Measurements from ENCODE around the gene SCGN.

DNA sequence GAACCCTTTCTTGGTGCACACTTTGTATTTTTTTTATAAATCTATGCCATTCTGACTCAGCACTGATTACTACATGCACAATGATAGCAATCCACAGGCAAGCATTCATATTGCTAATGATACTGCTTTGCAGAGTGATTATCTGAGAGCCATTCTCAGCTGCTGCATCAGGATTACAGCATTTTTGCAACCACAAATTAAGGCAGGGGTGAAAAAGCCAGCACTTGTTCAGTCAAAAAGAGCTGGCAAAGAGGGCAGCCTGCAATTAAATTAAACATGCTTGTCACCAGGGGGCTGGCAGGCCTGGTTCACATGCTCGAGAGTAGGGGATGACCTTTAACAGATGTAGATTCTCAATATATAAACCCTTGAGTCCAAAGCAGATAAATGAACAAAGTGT is 61.8 kb downstream of the SCGN start:
- TF ChIP-seq, protein P1, sequence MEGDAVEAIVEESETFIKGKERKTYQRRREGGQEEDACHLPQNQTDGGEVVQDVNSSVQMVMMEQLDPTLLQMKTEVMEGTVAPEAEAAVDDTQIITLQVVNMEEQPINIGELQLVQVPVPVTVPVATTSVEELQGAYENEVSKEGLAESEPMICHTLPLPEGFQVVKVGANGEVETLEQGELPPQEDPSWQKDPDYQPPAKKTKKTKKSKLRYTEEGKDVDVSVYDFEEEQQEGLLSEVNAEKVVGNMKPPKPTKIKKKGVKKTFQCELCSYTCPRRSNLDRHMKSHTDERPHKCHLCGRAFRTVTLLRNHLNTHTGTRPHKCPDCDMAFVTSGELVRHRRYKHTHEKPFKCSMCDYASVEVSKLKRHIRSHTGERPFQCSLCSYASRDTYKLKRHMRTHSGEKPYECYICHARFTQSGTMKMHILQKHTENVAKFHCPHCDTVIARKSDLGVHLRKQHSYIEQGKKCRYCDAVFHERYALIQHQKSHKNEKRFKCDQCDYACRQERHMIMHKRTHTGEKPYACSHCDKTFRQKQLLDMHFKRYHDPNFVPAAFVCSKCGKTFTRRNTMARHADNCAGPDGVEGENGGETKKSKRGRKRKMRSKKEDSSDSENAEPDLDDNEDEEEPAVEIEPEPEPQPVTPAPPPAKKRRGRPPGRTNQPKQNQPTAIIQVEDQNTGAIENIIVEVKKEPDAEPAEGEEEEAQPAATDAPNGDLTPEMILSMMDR (IDR thresholded peaks at IDR 0.05; ENCODE audit: low read depth, low read length), result no peak
- TF ChIP-seq EZH2phosphoT487 (IDR thresholded peaks at IDR 0.05; ENCODE audit: low read depth), result no peak

All from OCI-LY3 (cell line).